ENCODE data around the gene EXD3.
"Not testable (repeated sequence)": the region's sequence is repeated elsewhere in the genome, so short reads cannot be mapped to it uniquely, and the experiment has no call there.

EXD3 gene

DNA sequence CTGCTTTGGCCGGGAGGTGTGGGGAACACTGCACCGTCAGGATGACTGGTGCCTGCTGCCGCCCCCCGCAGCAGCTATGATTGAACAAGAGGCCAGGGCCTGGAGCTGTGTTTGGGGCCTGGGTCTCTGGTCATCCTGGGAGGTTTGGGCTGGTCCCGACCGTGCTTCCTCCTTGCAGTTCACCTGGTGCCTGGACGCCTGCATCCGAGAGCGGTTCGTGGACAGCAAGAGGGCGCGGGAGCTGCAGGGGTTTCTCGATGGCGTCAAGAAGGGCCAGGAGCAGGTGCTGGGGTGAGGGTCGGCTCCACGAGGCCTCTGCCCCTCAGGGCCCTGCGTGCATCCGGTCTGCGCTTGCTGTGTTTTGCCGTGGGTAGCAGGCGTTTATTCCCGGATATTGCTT, 158.9 kb downstream of the EXD3 start:
- no peak for DNase-seq

DNA sequence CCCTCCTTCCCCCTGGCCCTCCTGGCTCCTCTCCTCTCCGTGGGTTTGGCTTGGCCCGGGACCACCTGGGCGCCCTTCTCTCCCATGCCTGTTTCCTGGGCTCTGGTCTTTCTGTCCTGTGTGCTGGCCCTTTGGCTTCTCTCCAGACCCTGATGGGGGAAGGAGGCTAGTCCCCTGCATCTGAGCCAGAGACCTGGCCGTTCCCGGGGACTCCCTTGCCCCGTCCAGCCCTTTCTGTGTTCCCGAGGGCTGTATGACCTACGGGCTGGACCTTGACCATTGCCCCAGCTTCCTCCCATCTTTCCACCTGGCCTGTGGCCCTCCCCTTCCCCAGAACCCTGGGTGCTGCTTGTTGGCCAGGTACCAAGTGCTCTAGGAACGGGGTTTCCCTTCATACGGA, 159.5 kb downstream of the EXD3 start:
- no peak for DNase-seq

DNA sequence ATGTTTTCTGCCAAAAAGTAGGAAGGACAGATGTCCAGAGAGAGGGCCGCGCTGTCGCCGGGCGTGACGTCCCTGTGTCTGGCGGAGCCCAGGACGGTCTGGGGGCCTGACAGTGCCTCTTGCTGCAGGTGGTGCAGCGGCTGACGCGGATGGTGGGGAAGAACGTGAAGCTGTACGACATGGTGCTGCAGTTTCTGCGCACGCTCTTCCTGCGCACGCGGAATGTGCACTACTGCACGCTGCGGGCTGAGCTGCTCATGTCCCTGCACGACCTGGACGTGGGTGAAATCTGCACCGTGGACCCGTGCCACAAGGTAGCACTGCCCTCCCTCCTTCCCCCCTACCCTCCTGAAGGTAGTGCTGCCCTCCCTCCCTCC, 160.1 kb downstream of the EXD3 start:
- no peak for DNase-seq

DNA sequence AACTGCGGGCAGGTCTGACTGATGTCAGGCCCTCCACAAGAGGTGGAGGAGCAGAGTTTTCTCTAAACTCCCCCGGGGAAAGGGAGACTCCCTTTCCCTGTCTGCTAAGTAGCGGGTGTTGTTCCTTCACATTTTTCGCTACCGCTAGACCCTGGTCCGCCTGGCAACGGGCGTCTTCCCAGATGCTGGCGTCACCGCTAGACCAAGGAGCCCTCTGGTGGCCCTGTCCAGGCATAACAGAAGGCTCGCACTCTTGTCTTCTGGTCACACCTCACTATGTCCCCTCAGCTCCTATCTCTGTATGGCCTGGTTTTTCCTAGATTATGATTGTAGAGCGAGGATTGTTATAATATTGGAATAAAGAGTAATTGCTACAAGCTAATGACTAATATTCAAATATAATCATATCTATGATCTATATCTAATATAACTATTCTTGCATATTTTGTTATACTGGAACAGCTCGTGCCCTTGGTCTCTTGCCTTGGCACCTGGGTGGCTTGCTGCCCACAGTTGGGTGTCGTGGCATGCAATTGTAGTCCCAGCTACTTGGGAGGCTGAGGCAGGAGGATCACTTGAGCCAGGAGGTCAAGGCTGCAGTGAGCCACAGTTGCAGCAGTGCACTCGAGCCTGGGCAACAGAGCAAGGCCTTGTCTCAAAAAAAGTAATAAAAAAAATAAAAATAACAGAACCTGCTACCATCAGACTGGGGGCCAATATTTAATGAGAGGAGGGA, 160.6 kb downstream of the EXD3 start:
- not testable (repeated sequence) for DNase-seq

Data from amniotic stem cell (primary cell).